HEK293 (cell line): ENCODE results near the gene SSTR4.

ENCODE experiments used
- CTCF ChIA-PET: fragments of 350-600 bp; formaldehyde crosslinking; extraction: SDS; loops from one replicate; lab custom pipeline; 2021; ENCODE audit warnings: antibody characterized with exemption; lab: Yijun Ruan, JAX
- POLR2A ChIA-PET: fragments of 300-600 bp; formaldehyde crosslinking; extraction: SDS; loops from one replicate; lab custom pipeline; 2020; ENCODE audit warnings: antibody characterized with exemption, inconsistent platforms; lab: Yijun Ruan, JAX
- H3K27ac ChIP-seq: fragments of 200-500 bp; sonication (Bioruptor generic); 2 replicates; pipeline ENCODE4 v1.5.1; 2014; ENCODE audit warnings: low read depth, low read length, control low read depth, inconsistent platforms; ENCODE audit errors: extremely low read depth
- H3K36me3 ChIP-seq, 2 experiments: fragments of 200-500 bp in 1 of 2; sonication (Bioruptor generic) in 1 of 2; 1 replicate in 1 of 2; 2 replicates in 1 of 2; pipeline ENCODE4 v1.5.1; 2014 to 2017; ENCODE audit warnings: inconsistent platforms in 2 of 2, low read length in 2 of 2; ENCODE audit not compliant: control insufficient read depth in 2 of 2, insufficient read depth in 1 of 2
- H3K4me1 ChIP-seq: fragments of 200-500 bp; sonication (Bioruptor generic); 2 replicates; pipeline ENCODE4 v1.5.1; 2014; ENCODE audit warnings: mild to moderate bottlenecking, low read length, inconsistent platforms; ENCODE audit not compliant: control insufficient read depth, insufficient read depth
- H3K4me3 ChIP-seq: 2 replicates; pipeline ENCODE4 v1.5.1; 2011; ENCODE audit warnings: low read depth, mild to moderate bottlenecking, control low read depth, low read length, moderate library complexity
- H3K9me3 ChIP-seq: fragments of 200-500 bp; sonication (Bioruptor generic); 2 replicates; pipeline ENCODE4 v1.5.1; 2014; ENCODE audit warnings: low read depth, low read length, inconsistent platforms; ENCODE audit not compliant: control insufficient read depth, insufficient read depth
- KLF9 ChIP-seq: fragments of 450-650 bp; formaldehyde crosslinking; IDR thresholded peaks from 2 replicates; pipeline ENCODE4 v1.5.1; 2016; ENCODE audit warnings: missing biosample characterization, missing genetic modification characterization, low read depth
- ZFP3 ChIP-seq: fragments of 450-650 bp; formaldehyde crosslinking; IDR thresholded peaks from 2 replicates; pipeline ENCODE4 v1.5.1; 2016; ENCODE audit warnings: low read depth, missing biosample characterization, missing genetic modification characterization
- ZNF132 ChIP-seq: fragments of 450-650 bp; formaldehyde crosslinking; IDR thresholded peaks from 2 replicates; pipeline ENCODE4 v1.5.1; 2017; ENCODE audit warnings: missing biosample characterization, missing genetic modification characterization, borderline replicate concordance
- ZNF184 ChIP-seq: fragments of 450-650 bp; IDR thresholded peaks from 2 replicates; pipeline ENCODE4 v1.5.1; 2018; ENCODE audit warnings: missing biosample characterization, mild to moderate bottlenecking, missing genetic modification characterization
- ZNF394 ChIP-seq: fragments of 450-650 bp; formaldehyde crosslinking; IDR thresholded peaks from 2 replicates; pipeline ENCODE4 v1.5.1; 2016; ENCODE audit warnings: missing biosample characterization, missing genetic modification characterization, mild to moderate bottlenecking, moderate library complexity, borderline replicate concordance
- ZNF423 ChIP-seq: fragments of 450-650 bp; formaldehyde crosslinking; IDR thresholded peaks from 2 replicates; pipeline ENCODE4 v1.5.1; 2016; ENCODE audit warnings: missing biosample characterization, missing genetic modification characterization
- ZNF473 ChIP-seq: fragments of 450-650 bp; formaldehyde crosslinking; IDR thresholded peaks from 2 replicates; pipeline ENCODE4 v1.5.1; 2017; ENCODE audit warnings: missing biosample characterization, missing genetic modification characterization
- ZNF704 ChIP-seq: fragments of 450-650 bp; formaldehyde crosslinking; IDR thresholded peaks from 2 replicates; pipeline ENCODE4 v1.5.1; 2016; ENCODE audit warnings: missing biosample characterization, missing genetic modification characterization
- TF ChIP-seq, protein P1 (sequence below): fragments of 450-650 bp; formaldehyde crosslinking; IDR thresholded peaks from 2 replicates; pipeline ENCODE4 v1.5.1; 2016; ENCODE audit warnings: missing biosample characterization, missing genetic modification characterization, borderline replicate concordance
- TF ChIP-seq, protein P2 (sequence below): fragments of 450-650 bp; formaldehyde crosslinking; IDR thresholded peaks from 2 replicates; pipeline ENCODE4 v1.5.1; 2016; ENCODE audit warnings: missing biosample characterization, missing genetic modification characterization
- TF ChIP-seq, protein P3 (sequence below): fragments of 450-650 bp; formaldehyde crosslinking; IDR thresholded peaks from 2 replicates; pipeline ENCODE4 v1.5.1; 2016; ENCODE audit warnings: missing biosample characterization, missing genetic modification characterization
- TF ChIP-seq, protein P4 (sequence below): fragments of 450-650 bp; formaldehyde crosslinking; IDR thresholded peaks from 2 replicates; pipeline ENCODE4 v1.5.1; 2016; ENCODE audit warnings: missing biosample characterization, missing genetic modification characterization

SSTR4 gene

DNA sequence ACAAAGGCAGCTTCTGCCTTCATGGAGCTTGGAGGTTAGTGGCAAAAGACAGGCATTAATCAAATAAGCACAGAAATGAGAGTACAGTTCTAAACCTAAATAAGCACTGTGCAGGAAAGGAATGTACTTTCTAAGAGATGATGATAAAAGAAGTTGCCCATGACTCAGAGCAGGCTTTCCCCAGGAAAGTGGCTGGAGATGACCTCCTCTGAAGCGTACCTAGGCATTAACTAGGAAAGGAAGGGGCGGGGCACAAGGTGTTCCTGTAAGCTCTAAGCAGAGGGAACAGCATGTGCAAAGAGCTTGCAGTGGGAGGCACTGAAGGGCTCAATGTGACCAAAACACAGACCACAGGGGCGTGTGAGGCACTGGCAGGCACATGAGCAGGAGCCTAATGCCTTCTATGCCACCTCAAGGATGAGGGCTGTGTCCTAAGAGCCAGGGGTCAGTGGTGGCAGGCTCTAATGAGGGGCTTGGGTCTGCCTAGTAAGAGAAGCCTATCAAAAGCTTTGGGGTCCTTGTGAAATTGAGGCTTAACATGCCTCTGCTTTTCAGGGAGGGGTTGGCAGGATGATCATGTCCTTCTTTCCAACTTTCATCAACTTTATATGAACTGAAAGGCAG lies 4.9 kb downstream of the SSTR4 start (continued):
- TF ChIP-seq, protein P1, sequence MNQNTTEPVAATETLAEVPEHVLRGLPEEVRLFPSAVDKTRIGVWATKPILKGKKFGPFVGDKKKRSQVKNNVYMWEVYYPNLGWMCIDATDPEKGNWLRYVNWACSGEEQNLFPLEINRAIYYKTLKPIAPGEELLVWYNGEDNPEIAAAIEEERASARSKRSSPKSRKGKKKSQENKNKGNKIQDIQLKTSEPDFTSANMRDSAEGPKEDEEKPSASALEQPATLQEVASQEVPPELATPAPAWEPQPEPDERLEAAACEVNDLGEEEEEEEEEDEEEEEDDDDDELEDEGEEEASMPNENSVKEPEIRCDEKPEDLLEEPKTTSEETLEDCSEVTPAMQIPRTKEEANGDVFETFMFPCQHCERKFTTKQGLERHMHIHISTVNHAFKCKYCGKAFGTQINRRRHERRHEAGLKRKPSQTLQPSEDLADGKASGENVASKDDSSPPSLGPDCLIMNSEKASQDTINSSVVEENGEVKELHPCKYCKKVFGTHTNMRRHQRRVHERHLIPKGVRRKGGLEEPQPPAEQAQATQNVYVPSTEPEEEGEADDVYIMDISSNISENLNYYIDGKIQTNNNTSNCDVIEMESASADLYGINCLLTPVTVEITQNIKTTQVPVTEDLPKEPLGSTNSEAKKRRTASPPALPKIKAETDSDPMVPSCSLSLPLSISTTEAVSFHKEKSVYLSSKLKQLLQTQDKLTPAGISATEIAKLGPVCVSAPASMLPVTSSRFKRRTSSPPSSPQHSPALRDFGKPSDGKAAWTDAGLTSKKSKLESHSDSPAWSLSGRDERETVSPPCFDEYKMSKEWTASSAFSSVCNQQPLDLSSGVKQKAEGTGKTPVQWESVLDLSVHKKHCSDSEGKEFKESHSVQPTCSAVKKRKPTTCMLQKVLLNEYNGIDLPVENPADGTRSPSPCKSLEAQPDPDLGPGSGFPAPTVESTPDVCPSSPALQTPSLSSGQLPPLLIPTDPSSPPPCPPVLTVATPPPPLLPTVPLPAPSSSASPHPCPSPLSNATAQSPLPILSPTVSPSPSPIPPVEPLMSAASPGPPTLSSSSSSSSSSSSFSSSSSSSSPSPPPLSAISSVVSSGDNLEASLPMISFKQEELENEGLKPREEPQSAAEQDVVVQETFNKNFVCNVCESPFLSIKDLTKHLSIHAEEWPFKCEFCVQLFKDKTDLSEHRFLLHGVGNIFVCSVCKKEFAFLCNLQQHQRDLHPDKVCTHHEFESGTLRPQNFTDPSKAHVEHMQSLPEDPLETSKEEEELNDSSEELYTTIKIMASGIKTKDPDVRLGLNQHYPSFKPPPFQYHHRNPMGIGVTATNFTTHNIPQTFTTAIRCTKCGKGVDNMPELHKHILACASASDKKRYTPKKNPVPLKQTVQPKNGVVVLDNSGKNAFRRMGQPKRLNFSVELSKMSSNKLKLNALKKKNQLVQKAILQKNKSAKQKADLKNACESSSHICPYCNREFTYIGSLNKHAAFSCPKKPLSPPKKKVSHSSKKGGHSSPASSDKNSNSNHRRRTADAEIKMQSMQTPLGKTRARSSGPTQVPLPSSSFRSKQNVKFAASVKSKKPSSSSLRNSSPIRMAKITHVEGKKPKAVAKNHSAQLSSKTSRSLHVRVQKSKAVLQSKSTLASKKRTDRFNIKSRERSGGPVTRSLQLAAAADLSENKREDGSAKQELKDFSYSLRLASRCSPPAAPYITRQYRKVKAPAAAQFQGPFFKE (tag by site-specific recombination): no peak
- TF ChIP-seq, protein P2, sequence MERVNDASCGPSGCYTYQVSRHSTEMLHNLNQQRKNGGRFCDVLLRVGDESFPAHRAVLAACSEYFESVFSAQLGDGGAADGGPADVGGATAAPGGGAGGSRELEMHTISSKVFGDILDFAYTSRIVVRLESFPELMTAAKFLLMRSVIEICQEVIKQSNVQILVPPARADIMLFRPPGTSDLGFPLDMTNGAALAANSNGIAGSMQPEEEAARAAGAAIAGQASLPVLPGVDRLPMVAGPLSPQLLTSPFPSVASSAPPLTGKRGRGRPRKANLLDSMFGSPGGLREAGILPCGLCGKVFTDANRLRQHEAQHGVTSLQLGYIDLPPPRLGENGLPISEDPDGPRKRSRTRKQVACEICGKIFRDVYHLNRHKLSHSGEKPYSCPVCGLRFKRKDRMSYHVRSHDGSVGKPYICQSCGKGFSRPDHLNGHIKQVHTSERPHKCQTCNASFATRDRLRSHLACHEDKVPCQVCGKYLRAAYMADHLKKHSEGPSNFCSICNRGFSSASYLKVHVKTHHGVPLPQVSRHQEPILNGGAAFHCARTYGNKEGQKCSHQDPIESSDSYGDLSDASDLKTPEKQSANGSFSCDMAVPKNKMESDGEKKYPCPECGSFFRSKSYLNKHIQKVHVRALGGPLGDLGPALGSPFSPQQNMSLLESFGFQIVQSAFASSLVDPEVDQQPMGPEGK (tag by site-specific recombination): no peak
- TF ChIP-seq ZNF423: no peak
- TF ChIP-seq KLF9: no peak
- no peak for TF ChIP-seq ZNF184 (tag by site-specific recombination)
- TF ChIP-seq ZNF473 (tag by site-specific recombination): no peak

DNA sequence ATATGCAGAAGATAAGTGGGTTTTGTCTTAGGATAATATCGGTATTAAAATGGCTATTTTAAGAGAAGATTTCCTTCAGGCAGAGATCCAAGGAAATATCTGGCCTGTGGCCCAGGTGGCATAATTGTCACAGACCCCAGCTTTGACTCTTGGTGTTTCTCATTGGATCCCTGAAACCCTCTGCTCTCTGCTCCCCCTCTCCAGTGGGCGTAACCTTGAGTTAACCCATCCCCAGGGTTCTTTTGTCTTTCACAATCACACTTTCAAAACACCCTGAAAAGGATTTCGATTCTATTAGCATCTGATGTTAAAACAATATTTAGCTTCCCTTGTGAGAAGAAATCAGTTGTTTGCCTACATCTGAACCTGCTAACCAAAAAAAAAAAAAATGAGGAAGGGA lies 7.2 kb downstream of the SSTR4 start:
- no peaks in the 10 kb centered on the region for H3K9me3 ChIP-seq
- no peaks in the 10 kb centered on the region for H3K4me1 ChIP-seq
- TF ChIP-seq ZNF132 (tag by site-specific recombination): no peak
- TF ChIP-seq, protein P3, sequence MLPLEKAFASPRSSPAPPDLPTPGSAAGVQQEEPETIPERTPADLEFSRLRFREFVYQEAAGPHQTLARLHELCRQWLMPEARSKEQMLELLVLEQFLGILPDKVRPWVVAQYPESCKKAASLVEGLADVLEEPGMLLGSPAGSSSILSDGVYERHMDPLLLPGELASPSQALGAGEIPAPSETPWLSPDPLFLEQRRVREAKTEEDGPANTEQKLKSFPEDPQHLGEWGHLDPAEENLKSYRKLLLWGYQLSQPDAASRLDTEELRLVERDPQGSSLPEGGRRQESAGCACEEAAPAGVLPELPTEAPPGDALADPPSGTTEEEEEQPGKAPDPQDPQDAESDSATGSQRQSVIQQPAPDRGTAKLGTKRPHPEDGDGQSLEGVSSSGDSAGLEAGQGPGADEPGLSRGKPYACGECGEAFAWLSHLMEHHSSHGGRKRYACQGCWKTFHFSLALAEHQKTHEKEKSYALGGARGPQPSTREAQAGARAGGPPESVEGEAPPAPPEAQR: no peak
- TF ChIP-seq ZNF704 (tag by site-specific recombination): no peak
- TF ChIP-seq ZFP3: no peak
- no peaks in the 10 kb centered on the region for H3K36me3 ChIP-seq
- no peak overlapping the region for H3K4me3 ChIP-seq
- ChIA-PET CTCF (interaction anchor here (0.7 to 1.5 kb wide), 6 partner anchors 9 to 589 kb away, joined by 3 to 4 read pairs (median 3); no protein-coding TSS in a partner anchor), POLR2A (no interaction called here)
- H3K27ac ChIP-seq: no peak overlapping the region

DNA sequence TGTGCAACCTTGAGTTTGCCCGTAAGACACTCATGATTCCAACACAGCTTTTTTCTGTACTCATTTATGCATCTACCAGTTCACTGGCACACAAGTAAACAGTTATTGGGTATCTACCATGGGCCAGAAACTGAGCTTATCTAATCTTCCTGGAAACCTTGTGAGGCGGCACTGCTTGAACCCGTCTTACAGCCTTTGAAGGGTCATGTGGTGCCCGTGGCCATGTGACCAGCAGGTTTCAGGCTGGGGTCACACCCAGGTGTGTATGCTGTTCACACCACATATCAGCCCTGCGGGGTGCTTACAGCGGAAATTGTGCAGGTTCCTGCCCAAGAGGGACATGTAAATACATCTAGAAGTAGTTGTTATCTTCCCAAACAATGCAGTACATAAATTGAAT lies 8.3 kb downstream of the SSTR4 start:
- H3K36me3 ChIP-seq: no peaks in the 10 kb centered on the region
- H3K4me1 ChIP-seq: no peaks in the 10 kb centered on the region
- H3K27ac ChIP-seq: no peak overlapping the region
- ChIA-PET CTCF (interaction anchor here (0.6 to 1.5 kb wide), 4 partner anchors 14 to 354 kb away, joined by 3 read pairs; no protein-coding TSS in a partner anchor), POLR2A (no interaction called here)
- no peaks in the 10 kb centered on the region for H3K9me3 ChIP-seq
- no peak for TF ChIP-seq ZNF394
- TF ChIP-seq, protein P4, sequence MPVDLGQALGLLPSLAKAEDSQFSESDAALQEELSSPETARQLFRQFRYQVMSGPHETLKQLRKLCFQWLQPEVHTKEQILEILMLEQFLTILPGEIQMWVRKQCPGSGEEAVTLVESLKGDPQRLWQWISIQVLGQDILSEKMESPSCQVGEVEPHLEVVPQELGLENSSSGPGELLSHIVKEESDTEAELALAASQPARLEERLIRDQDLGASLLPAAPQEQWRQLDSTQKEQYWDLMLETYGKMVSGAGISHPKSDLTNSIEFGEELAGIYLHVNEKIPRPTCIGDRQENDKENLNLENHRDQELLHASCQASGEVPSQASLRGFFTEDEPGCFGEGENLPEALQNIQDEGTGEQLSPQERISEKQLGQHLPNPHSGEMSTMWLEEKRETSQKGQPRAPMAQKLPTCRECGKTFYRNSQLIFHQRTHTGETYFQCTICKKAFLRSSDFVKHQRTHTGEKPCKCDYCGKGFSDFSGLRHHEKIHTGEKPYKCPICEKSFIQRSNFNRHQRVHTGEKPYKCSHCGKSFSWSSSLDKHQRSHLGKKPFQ (tag by site-specific recombination): peak; percentile 52; the same call in 1 of the 2 replicates
- no peak overlapping the region for H3K4me3 ChIP-seq
